WTC11 (cell line): ENCODE data around the gene DFFB. TPM values are rescaled to one million over a fixed set of nuclear protein-coding genes. Genes with fewer than 3 reads are reported as not detected.
A peak's percentile ranks its signal among the peaks of the same experiment; 100 is the strongest.

ENCODE experiments used
- ATAC-seq: fragments of 200-7000 bp; cut with Tn5 transposase; 2 replicates; pipeline ENCODE4 v1.10.0; 2021; ENCODE audit warnings: mild to moderate bottlenecking, moderate library complexity
- CTCF ChIA-PET: fragments of 300-600 bp; sonication (Branson Sonifier 250); formaldehyde crosslinking; loops from one replicate; lab custom pipeline; 2021; ENCODE audit warnings: antibody characterized with exemption; lab: Charles Lee
- POLR2A ChIA-PET: fragments of 350-600 bp; sonication (Branson Sonifier 250); formaldehyde crosslinking; loops from one replicate; lab custom pipeline; 2021; ENCODE audit warnings: antibody characterized with exemption; lab: Charles Lee
- DNase-seq: peaks from one replicate; pipeline ENCODE4 v3.0.0; 2021; ENCODE audit warnings: low spot score
- H3K27ac Mint-ChIP-seq: 2 replicates; pipeline ENCODE4 v1.8.0; 2021; ENCODE audit warnings: mixed read lengths
- H3K27me3 Mint-ChIP-seq: 2 replicates; pipeline ENCODE4 v1.8.0; 2021; ENCODE audit warnings: low read depth, mild to moderate bottlenecking, moderate library complexity, mixed read lengths
- H3K36me3 Mint-ChIP-seq: 2 replicates; pipeline ENCODE4 v1.8.0; 2021; ENCODE audit warnings: mixed read lengths
- H3K4me1 Mint-ChIP-seq: 2 replicates; pipeline ENCODE4 v1.8.0; 2022; ENCODE audit warnings: mixed read lengths
- H3K4me3 Mint-ChIP-seq: 2 replicates; pipeline ENCODE4 v1.8.0; 2021; ENCODE audit warnings: mild to moderate bottlenecking, moderate library complexity, mixed read lengths
- H3K9me3 Mint-ChIP-seq: 2 replicates; pipeline ENCODE4 v1.8.0; 2021; ENCODE audit warnings: mixed read lengths
- ATF6 ChIP-seq: sonication (generic); formaldehyde crosslinking; IDR thresholded peaks from 2 replicates; pipeline ENCODE4 v1.8.1; 2023; ENCODE audit warnings: mild to moderate bottlenecking, missing genetic modification reagents
- KAT7 ChIP-seq: sonication (generic); formaldehyde crosslinking; IDR thresholded peaks from 2 replicates; pipeline ENCODE4 v1.8.1; 2023; ENCODE audit warnings: missing genetic modification reagents, mild to moderate bottlenecking, borderline replicate concordance
- MXD4 ChIP-seq: fragments of 250-450 bp; sonication (Bioruptor Pico); IDR thresholded peaks from 2 replicates; pipeline ENCODE4 v1.8.0; 2021; ENCODE audit warnings: mild to moderate bottlenecking, moderate library complexity, borderline replicate concordance
- NR1H2 ChIP-seq: sonication (generic); formaldehyde crosslinking; IDR thresholded peaks from 2 replicates; pipeline ENCODE4 v1.9.0; 2021; ENCODE audit warnings: mild to moderate bottlenecking, moderate library complexity, missing genetic modification reagents
- ZBTB43 ChIP-seq: sonication (generic); formaldehyde crosslinking; IDR thresholded peaks from 2 replicates; pipeline ENCODE4 v1.8.1; 2023; ENCODE audit warnings: mild to moderate bottlenecking, missing genetic modification reagents
- ZNF138 ChIP-seq: sonication (generic); formaldehyde crosslinking; conservative IDR thresholded peaks from 2 replicates; pipeline ENCODE4 v1.8.1; 2022; ENCODE audit warnings: mild to moderate bottlenecking, moderate library complexity, missing genetic modification reagents
- ZNF317 ChIP-seq: sonication (generic); formaldehyde crosslinking; IDR thresholded peaks from 2 replicates; pipeline ENCODE4 v1.8.1; 2023; ENCODE audit warnings: low read depth, mild to moderate bottlenecking, moderate library complexity, missing genetic modification reagents, borderline replicate concordance
- ZNF425 ChIP-seq: fragments of 250-450 bp; sonication (Bioruptor Pico); conservative IDR thresholded peaks from 2 replicates; pipeline ENCODE4 v1.9.0; 2021; ENCODE audit warnings: mild to moderate bottlenecking
- total RNA-seq: library from RNA; stranded (reverse); gene quantifications from 3 replicates; pipeline ENCODE4 v1.2.3, GENCODE V29; 2021
- TF ChIP-seq, protein P1 (sequence below): sonication (generic); formaldehyde crosslinking; IDR thresholded peaks from 2 replicates; pipeline ENCODE4 v1.8.0; 2022; ENCODE audit warnings: mild to moderate bottlenecking, missing genetic modification reagents

DFFB gene
- total RNA-seq, 1 experiment from 2014 or later = 9.2 TPM

DNA sequence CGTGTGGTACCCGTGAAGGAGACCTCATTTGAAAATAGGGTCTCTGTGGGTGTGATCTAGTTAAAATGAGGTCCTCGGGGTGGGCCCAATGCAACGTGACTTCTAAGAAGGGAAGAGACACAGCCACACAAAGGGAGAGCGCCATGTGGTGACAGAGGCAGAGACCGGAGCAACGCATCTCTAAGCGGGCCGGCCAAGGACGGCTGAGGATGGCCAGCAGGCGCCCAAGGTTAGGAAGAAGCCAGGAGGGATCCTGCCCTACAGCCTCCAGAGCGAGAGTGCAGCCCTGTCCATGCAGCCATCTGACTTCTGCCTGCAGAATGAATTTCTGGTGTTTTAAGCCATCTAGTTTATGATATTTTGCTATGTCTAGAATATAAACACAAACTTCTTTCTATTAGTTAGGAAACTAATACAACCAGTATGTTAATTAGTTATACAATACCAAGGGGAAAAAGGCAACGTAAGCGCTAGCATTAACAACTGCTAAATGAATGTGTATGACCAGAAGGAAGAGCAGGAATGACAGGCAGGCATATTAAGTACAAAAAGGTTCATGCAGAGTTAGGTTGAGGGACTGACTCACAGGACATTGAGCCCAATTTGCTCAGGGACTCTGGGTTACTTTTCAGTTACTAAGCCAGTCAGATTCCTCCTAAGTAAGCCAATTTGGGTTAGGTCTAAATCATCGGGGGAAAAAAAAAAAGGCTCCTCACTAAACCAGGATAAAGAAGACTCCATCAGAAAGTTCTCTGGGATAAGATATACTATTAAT, 4.4 kb upstream of the DFFB start (continued):
- TF ChIP-seq ATF6 (CRISPR knock-in tag) = no peak

- CTCF ChIA-PET = interaction anchor here (1.0 to 2.7 kb wide), 12 partner anchors 16 to 1888 kb away, joined by 3 to 17 read pairs (median 6); partner anchors contain the start of genes C1orf174 and LRRC47
- TF ChIP-seq ZNF138 (CRISPR knock-in tag) = no peak
- no peak for TF ChIP-seq KAT7
- no peak for TF ChIP-seq ZNF317 (CRISPR knock-in tag)
- TF ChIP-seq NR1H2 (CRISPR knock-in tag) = no peak
- TF ChIP-seq ZBTB43 (CRISPR knock-in tag) = no peak
- TF ChIP-seq MXD4 (CRISPR knock-in tag) = no peak
- POLR2A ChIA-PET = interaction anchor here (0.5 to 1.7 kb wide), 3 partner anchors 12 to 1840 kb away, joined by 3 to 10 read pairs (median 4); partner anchors contain the start of gene C1orf174
- no peak for DNase-seq
- Mint-ChIP-seq H3K27me3 (peaks cover 8% of the 10 kb centered on the region), H3K9me3 (no peaks in the 10 kb centered on the region), H3K27ac (no peak overlapping the region), H3K4me3 (peak overlapping the region; percentile 96), H3K36me3 (no peaks in the 10 kb centered on the region), H3K4me1 (peaks cover 18% of the 10 kb centered on the region)
- no peak for ATAC-seq
Measured at GRCh38 chr1:3857791-3858129, 484 bp downstream of the DFFB start.

DNA sequence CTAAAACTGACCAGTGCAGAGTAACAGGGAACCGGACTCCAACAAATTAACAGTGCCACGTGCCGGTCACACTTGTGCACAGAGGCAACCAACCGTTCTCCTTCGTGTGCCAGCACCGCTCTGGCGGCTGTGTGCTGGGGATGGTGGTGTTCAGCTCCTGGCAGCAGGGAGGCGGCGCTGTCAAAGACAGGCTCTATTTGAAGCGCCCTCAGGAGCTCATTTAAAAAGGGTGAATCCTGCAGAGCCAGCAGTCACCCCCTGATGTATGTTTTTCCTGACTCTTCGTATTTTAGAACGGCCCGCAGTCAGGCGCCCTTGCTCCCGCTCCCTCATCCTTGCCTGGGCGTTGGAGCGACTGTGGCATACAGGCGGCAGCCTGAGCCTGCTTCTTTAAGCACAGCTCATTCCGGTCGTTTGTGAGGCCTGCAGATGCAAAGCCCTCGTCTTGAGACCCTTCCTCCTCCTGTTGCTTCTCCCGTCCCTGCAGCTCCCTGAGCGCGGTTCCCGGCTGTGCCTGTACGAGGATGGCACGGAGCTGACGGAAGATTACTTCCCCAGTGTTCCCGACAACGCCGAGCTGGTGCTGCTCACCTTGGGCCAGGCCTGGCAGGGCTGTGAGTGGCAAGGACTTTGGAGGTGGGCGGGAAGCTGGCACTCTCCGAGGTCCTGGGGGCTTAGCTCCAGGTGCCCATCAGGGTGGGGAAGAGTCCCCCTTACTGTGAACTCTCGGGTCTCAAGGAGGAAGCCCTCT, 1.1 kb downstream of the DFFB start:
- POLR2A ChIA-PET = interaction anchor here (0.5 to 1.7 kb wide), 3 partner anchors 11 to 1839 kb away, joined by 3 to 10 read pairs (median 4); partner anchors contain the start of gene C1orf174
- no peak overlapping the region for H3K27ac Mint-ChIP-seq
- H3K36me3 Mint-ChIP-seq = no peaks in the 10 kb centered on the region
- TF ChIP-seq, protein P1, sequence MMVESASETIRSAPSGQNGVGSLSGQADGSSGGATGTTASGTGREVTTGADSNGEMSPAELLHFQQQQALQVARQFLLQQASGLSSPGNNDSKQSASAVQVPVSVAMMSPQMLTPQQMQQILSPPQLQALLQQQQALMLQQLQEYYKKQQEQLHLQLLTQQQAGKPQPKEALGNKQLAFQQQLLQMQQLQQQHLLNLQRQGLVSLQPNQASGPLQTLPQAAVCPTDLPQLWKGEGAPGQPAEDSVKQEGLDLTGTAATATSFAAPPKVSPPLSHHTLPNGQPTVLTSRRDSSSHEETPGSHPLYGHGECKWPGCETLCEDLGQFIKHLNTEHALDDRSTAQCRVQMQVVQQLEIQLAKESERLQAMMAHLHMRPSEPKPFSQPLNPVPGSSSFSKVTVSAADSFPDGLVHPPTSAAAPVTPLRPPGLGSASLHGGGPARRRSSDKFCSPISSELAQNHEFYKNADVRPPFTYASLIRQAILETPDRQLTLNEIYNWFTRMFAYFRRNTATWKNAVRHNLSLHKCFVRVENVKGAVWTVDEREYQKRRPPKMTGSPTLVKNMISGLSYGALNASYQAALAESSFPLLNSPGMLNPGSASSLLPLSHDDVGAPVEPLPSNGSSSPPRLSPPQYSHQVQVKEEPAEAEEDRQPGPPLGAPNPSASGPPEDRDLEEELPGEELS (CRISPR knock-in tag) = 0 out of 2 replicates have a peak, but pooled peaks have one; percentile 8
- TF ChIP-seq ZNF425 (CRISPR knock-in tag) = no peak
- TF ChIP-seq, all 79 proteins: peak for 1
- H3K27me3 Mint-ChIP-seq = peaks cover 8% of the 10 kb centered on the region
- CTCF ChIA-PET = interaction anchor here (1.0 to 2.7 kb wide), 12 partner anchors 17 to 1888 kb away, joined by 3 to 17 read pairs (median 6); partner anchors contain the start of genes C1orf174 and LRRC47
- no peaks in the 10 kb centered on the region for H3K9me3 Mint-ChIP-seq
- H3K4me1 Mint-ChIP-seq = peaks cover 18% of the 10 kb centered on the region
- peak overlapping the region; percentile 96 for H3K4me3 Mint-ChIP-seq
- DNase-seq (no peak), ATAC-seq (no peak)
